Stimulated activated naive CD8-positive, alpha-beta T cell treated with anti-CD3 and anti-CD28 coated beads, Interleukin-15, amount 100 ng/mL, for 72 hours (primary cell): ENCODE measurements around the gene TSPAN31.
A peak's percentile ranks its signal among the peaks of the same experiment; 100 is the strongest.
"Not testable (repeated sequence)": the region's sequence is repeated elsewhere in the genome, so short reads cannot be mapped to it uniquely, and the experiment has no call there.

Source experiments
- ATAC-seq: fragments of 150-1000 bp; cut with Tn5 transposase; 2 replicates; pipeline ENCODE4 v1.10.0; 2021; ENCODE audit warnings: mild to moderate bottlenecking, moderate library complexity
- DNase-seq, 2 donors: peaks; one replicate each; pipeline ENCODE4 v3.0.0; 2021 to 2022
- H3K27ac Mint-ChIP-seq, 2 donors: one replicate each; pipeline ENCODE4 v1.8.0; 2022; ENCODE audit warnings: mild to moderate bottlenecking in 2 of 2, mixed read lengths in 2 of 2, moderate library complexity in 2 of 2
- H3K27me3 Mint-ChIP-seq: one replicate; pipeline ENCODE4 v1.8.0; 2022; ENCODE audit warnings: mixed read lengths
- H3K4me1 Mint-ChIP-seq: one replicate; pipeline ENCODE4 v1.8.0; 2022; ENCODE audit warnings: mild to moderate bottlenecking, mixed read lengths
- H3K4me3 Mint-ChIP-seq, 2 donors: one replicate each; pipeline ENCODE4 v1.8.0; 2022; ENCODE audit warnings: mild to moderate bottlenecking in 2 of 2, mixed read lengths in 2 of 2, moderate library complexity in 1 of 2
- H3K9me3 Mint-ChIP-seq, 2 donors: one replicate each; pipeline ENCODE4 v1.8.0; 2022; ENCODE audit warnings: mixed read lengths in 2 of 2

TSPAN31 gene

GRCh38 chr12:57774634-57775033, 29.8 kb downstream of the TSPAN31 start:
- not testable (repeated sequence) for ATAC-seq, H3K27ac Mint-ChIP-seq, DNase-seq, H3K27me3 Mint-ChIP-seq, H3K4me3 Mint-ChIP-seq, H3K9me3 Mint-ChIP-seq
- H3K4me1 Mint-ChIP-seq, result peaks cover 29% of the 10 kb centered on the region

- ATAC-seq (no peak), DNase-seq (no peak)
- H3K27ac Mint-ChIP-seq, result no peak overlapping the region
- peaks cover 25% of the 10 kb centered on the region for H3K4me1 Mint-ChIP-seq
- H3K4me3 Mint-ChIP-seq, result no peak overlapping the region
- H3K9me3 Mint-ChIP-seq, result no peaks in the 10 kb centered on the region
- H3K27me3 Mint-ChIP-seq, result no peaks in the 10 kb centered on the region
Measured at GRCh38 chr12:57775044-57775443, 30.2 kb downstream of the TSPAN31 start.

GRCh38 chr12:57775563-57776246, 30.9 kb downstream of the TSPAN31 start:
- Mint-ChIP-seq H3K27ac (no peak overlapping the region), H3K9me3 (no peaks in the 10 kb centered on the region), H3K4me1 (peaks cover 18% of the 10 kb centered on the region), H3K27me3 (no peaks in the 10 kb centered on the region), H3K4me3 (no peak overlapping the region)
- ATAC-seq (no peak), DNase-seq (no peak)

- no peaks in the 10 kb centered on the region for H3K9me3 Mint-ChIP-seq
- H3K27ac Mint-ChIP-seq, result no peak overlapping the region
- no peaks in the 10 kb centered on the region for H3K27me3 Mint-ChIP-seq
- no peak for DNase-seq
- H3K4me1 Mint-ChIP-seq, result peaks cover 13% of the 10 kb centered on the region
- ATAC-seq, result no peak
- no peak overlapping the region for H3K4me3 Mint-ChIP-seq
Measured at GRCh38 chr12:57776247-57776587, 31.4 kb downstream of the TSPAN31 start.

GRCh38 chr12:57777367-57777766, 32.5 kb downstream of the TSPAN31 start:
- H3K4me1 Mint-ChIP-seq, result peaks cover 16% of the 10 kb centered on the region
- no peak overlapping the region for H3K27ac Mint-ChIP-seq
- ATAC-seq (no peak), DNase-seq (no peak)
- no peaks in the 10 kb centered on the region for H3K9me3 Mint-ChIP-seq
- no peaks in the 10 kb centered on the region for H3K27me3 Mint-ChIP-seq
- H3K4me3 Mint-ChIP-seq, result no peak overlapping the region

- DNase-seq (no peak), ATAC-seq (no peak)
- Mint-ChIP-seq H3K27ac (no peak overlapping the region), H3K27me3 (no peaks in the 10 kb centered on the region), H3K4me3 (no peak overlapping the region), H3K4me1 (peaks cover 17% of the 10 kb centered on the region), H3K9me3 (no peaks in the 10 kb centered on the region)
Measured at GRCh38 chr12:57777911-57778310, 33.1 kb downstream of the TSPAN31 start.

- Mint-ChIP-seq H3K4me3 (no peak overlapping the region), H3K27ac (no peak overlapping the region), H3K9me3 (no peaks in the 10 kb centered on the region), H3K27me3 (no peaks in the 10 kb centered on the region), H3K4me1 (peaks cover 23% of the 10 kb centered on the region)
- DNase-seq (no peak), ATAC-seq (no peak)
Measured at GRCh38 chr12:57779736-57780135, 34.9 kb downstream of the TSPAN31 start.

- ATAC-seq (no peak), DNase-seq (no peak)
- no peak overlapping the region for H3K27ac Mint-ChIP-seq
- no peaks in the 10 kb centered on the region for H3K27me3 Mint-ChIP-seq
- no peak overlapping the region for H3K4me3 Mint-ChIP-seq
- H3K9me3 Mint-ChIP-seq, result no peaks in the 10 kb centered on the region
- peaks cover 23% of the 10 kb centered on the region for H3K4me1 Mint-ChIP-seq
Measured at GRCh38 chr12:57780284-57780897, 35.6 kb downstream of the TSPAN31 start.

GRCh38 chr12:57781244-57781643, 36.4 kb downstream of the TSPAN31 start:
- Mint-ChIP-seq H3K27ac (no peak overlapping the region), H3K4me3 (no peak overlapping the region), H3K9me3 (no peaks in the 10 kb centered on the region), H3K4me1 (peaks cover 23% of the 10 kb centered on the region), H3K27me3 (no peaks in the 10 kb centered on the region)
- ATAC-seq (no peak), DNase-seq (no peak)

- DNase-seq (no peak), ATAC-seq (no peak)
- Mint-ChIP-seq H3K27me3 (no peaks in the 10 kb centered on the region), H3K9me3 (no peaks in the 10 kb centered on the region), H3K4me1 (peaks cover 23% of the 10 kb centered on the region), H3K27ac (peak overlapping the region in 1 of 2 donors; percentile 96), H3K4me3 (no peak overlapping the region)
Measured at GRCh38 chr12:57781801-57782200, 37.0 kb downstream of the TSPAN31 start.

- H3K27me3 Mint-ChIP-seq, result no peaks in the 10 kb centered on the region
- peak overlapping the region; percentile 94 to 99 for H3K4me3 Mint-ChIP-seq
- peaks cover 23% of the 10 kb centered on the region for H3K4me1 Mint-ChIP-seq
- no peaks in the 10 kb centered on the region for H3K9me3 Mint-ChIP-seq
- peak; percentile 3 for ATAC-seq
- H3K27ac Mint-ChIP-seq, result peak overlapping the region; percentile 96 to 97
- no peak for DNase-seq
Measured at GRCh38 chr12:57782243-57782607, 37.4 kb downstream of the TSPAN31 start.

- Mint-ChIP-seq H3K27ac (peak within 1 kb of the TSS; percentile 96 to 97), H3K4me3 (peak within 1 kb of the TSS; percentile 94 to 99), H3K9me3 (no peaks in the 10 kb centered on the region), H3K27me3 (no peaks in the 10 kb centered on the region), H3K4me1 (peaks cover 23% of the 10 kb centered on the region)
- peak; percentile 96 for ATAC-seq
- peak; percentile 93 to 95 for DNase-seq
Measured at GRCh38 chr12:57782608-57783465, 38.0 kb downstream of the TSPAN31 start, which contains the start of gene TSFM. TSFM (plus strand) TSS chr12:57782787; CDS start chr12:57782802, 15 bp downstream.

GRCh38 chr12:57783466-57783801, 38.6 kb downstream of the TSPAN31 start:
- H3K27ac Mint-ChIP-seq, result peak overlapping the region in 1 of 2 donors; percentile 96

GRCh38 chr12:57783861-57784260, 39.0 kb downstream of the TSPAN31 start:
- H3K27ac Mint-ChIP-seq, result peak overlapping the region in 1 of 2 donors; percentile 42
- peaks cover 23% of the 10 kb centered on the region for H3K4me1 Mint-ChIP-seq

More at GRCh38 chr12:57783466-57783801, 38.6 kb downstream of the TSPAN31 start:
- DNase-seq, result no peak
- no peaks in the 10 kb centered on the region for H3K9me3 Mint-ChIP-seq
- H3K4me1 Mint-ChIP-seq, result peaks cover 23% of the 10 kb centered on the region
- peak overlapping the region; percentile 94 to 99 for H3K4me3 Mint-ChIP-seq
- no peak for ATAC-seq
- no peaks in the 10 kb centered on the region for H3K27me3 Mint-ChIP-seq

GRCh38 chr12:57793920-57794319, 49.1 kb downstream of the TSPAN31 start:
- Mint-ChIP-seq H3K4me3 (no peak overlapping the region), H3K9me3 (no peaks in the 10 kb centered on the region), H3K27me3 (no peaks in the 10 kb centered on the region), H3K4me1 (peaks cover 9% of the 10 kb centered on the region), H3K27ac (no peak overlapping the region)
- ATAC-seq (no peak), DNase-seq (no peak)

More at GRCh38 chr12:57783861-57784260, 39.0 kb downstream of the TSPAN31 start:
- peak overlapping the region; percentile 62 to 70 for H3K4me3 Mint-ChIP-seq
- no peak for ATAC-seq
- H3K27me3 Mint-ChIP-seq, result no peaks in the 10 kb centered on the region
- DNase-seq, result no peak
- H3K9me3 Mint-ChIP-seq, result no peaks in the 10 kb centered on the region

- no peak for DNase-seq
Measured at GRCh38 chr12:57795354-57795753, 50.5 kb downstream of the TSPAN31 start.

More at GRCh38 chr12:57795354-57795753, 50.5 kb downstream of the TSPAN31 start:
- Mint-ChIP-seq H3K9me3 (no peaks in the 10 kb centered on the region), H3K27me3 (no peaks in the 10 kb centered on the region), H3K4me3 (no peak overlapping the region), H3K27ac (peak overlapping the region in 1 of 2 donors; percentile 40), H3K4me1 (peaks cover 9% of the 10 kb centered on the region)
- ATAC-seq, result no peak
